ENCODE data around the gene POMP. TPM values are rescaled to one million over a fixed set of nuclear protein-coding genes. Genes with fewer than 3 reads are reported as not detected.

Gene POMP
- total RNA-seq (2014; rRNA removed; shearing (Covaris generic)): 89.3 and 107 TPM in 2 replicates

DNA sequence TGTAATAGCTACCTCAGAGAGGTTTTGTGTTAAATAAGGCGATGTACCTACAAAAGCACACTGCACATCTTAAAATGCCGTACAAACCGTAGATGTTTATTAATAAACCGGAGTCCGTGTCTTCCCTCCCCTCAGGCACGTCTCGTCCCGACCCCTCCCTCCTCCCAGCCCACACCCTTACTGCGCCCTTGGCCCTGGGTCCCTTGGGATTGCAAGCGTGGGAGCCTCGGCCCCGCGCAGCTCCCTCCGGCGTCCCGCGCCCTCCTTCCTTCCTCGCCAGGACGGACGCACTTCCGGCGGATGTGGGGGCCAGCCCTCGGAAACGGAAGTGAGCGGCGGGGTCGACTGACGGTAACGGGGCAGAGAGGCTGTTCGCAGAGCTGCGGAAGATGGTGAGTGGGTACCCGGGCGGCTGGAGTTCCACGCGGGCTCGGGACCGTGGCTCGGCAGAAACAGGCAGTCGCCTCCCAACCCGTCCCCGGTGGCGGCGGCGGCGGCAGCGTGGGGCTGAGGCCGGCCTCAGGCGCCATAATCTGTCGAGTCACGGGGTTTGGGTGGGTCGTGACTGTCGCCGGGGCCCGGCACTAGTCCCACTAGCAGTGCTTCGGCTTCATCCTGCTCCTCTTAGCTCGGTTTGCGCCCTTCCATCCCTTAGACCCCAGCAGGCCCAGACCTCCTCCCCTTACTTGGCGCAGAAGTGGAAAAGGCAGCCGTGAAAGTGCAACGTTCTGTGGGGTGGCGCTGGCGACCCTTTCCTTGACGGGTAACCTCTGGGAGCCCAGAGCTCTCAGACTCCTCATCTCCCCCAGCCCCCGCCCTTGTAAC is at the start of gene POMP:
POMP (plus strand) TSS at position 335 of the 825 bp plus-strand sequence; CDS start at position 390, 55 bp downstream.

DNA sequence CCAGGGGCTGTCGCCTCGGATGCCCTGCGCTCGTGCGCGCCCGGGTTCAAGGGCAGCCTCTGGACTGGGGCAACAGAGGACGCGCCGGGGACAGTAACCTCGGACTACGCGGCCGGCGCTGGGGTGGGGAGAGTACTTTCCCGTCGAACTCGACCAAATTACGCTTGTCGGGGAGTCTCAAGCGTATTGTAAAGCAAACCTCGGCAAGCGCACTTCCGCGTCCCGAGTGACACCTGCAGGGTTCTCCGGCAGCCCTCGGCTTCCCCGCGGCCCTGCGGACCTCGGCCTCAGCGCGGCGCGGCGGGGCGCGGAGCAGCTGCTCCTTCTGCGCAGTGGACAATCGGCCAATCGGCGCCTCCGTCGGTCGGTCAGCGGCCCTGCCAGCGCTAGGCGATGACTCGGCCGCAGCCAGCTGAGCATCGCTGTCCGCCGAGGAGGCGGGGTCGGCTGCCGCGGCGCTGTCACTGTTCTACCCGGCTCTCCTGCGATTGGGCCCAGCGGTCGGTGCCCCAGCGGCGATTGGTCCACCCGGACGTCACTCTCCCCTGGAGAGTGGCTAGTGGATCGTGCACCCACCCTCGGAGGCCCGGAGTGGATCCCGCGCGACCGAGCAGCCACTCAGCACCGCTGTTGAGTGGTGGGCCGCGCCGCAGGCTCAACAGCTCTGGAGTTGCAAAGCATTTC is 59.8 kb downstream of the POMP start, which contains the start of gene SLC46A3:
SLC46A3 (minus strand) TSS at position 428 of the 684 bp plus-strand sequence. CDS start 972 bp downstream, outside the sequence.

Small RNA genes lying within 50 kb of the gene (small RNA-seq; reads per million reads assigned to genes)
- gene RF00019: not detected
- gene RNU6-53P: not detected

Other genes starting within 250 kb of the POMP start
- gene FLT1, start 164.0 kb upstream of the POMP start, total RNA-seq (2014; rRNA removed; shearing (Covaris generic)): 10.9 and 12.1 TPM in 2 replicates
- gene SLC46A3, start 59.8 kb downstream of the POMP start, total RNA-seq (2014; rRNA removed; shearing (Covaris generic)): 2.9 TPM in 2 replicates
- 0.08 and 0.48 TPM in 2 replicates for gene MTUS2, start 161.2 kb downstream of the POMP start, total RNA-seq (2014; rRNA removed; shearing (Covaris generic))

Measured in A375 (cell line).